Measurements from ENCODE around the gene SYNGR4.

GRCh38 chr19:48370955-48371354 is 6.8 kb downstream of the SYNGR4 start:
- TF ChIP-seq POLR2AphosphoS5 (IDR thresholded peaks at IDR 0.05) (no peak), CTCF (IDR thresholded peaks at IDR 0.05) (no peak), EP300 (IDR thresholded peaks at IDR 0.05) (no peak)
